Endothelial cell of umbilical vein (primary cell): Measurements from ENCODE around the gene SLC30A7. TPM values are rescaled to one million over a fixed set of nuclear protein-coding genes. Genes with fewer than 3 reads are reported as not detected.
A peak's percentile ranks its signal among the peaks of the same experiment; 100 is the strongest.

Experiments
- BruUV-seq: library from RNA; stranded (reverse); fragments of 400-500 nt; replicated peaks from 2 replicates; lab custom pipeline; 2021; lab: Mats Ljungman, UMichigan
- CTCF ChIA-PET: fragments of 300-600, 350-600 bp; sonication (Branson Sonifier 250); formaldehyde crosslinking; loops from one replicate; lab custom pipeline; 2021; ENCODE audit warnings: antibody characterized with exemption, inconsistent platforms; lab: Charles Lee
- POLR2A ChIA-PET: fragments of 300-600, 350-600 bp; sonication (Branson Sonifier 250); formaldehyde crosslinking; loops from one replicate; lab custom pipeline; 2021; ENCODE audit warnings: antibody characterized with exemption, inconsistent platforms; lab: Charles Lee
- DNase-seq: peaks from one replicate; pipeline ENCODE4 v3.0.0-alpha.2; 2011; ENCODE audit warnings: low read depth, low spot score
- FAIRE-seq: peaks from 2 replicates; lab custom pipeline; 2011; peaks lifted over from hg19 to GRCh38; lab: Jason Lieb, UNC
- H2AFZ ChIP-seq: 2 replicates; pipeline ENCODE4 v1.6.0; 2012; ENCODE audit warnings: low read depth, low read length, control low read depth, inconsistent platforms
- H3K27ac ChIP-seq: 2 replicates; pipeline ENCODE4 v1.5.1; 2011; ENCODE audit warnings: low read depth, mild to moderate bottlenecking, control low read depth, low read length, moderate library complexity; ENCODE audit not compliant: insufficient read depth
- H3K27me3 ChIP-seq, 2 experiments: 2 replicates each; pipeline versions ENCODE4 v1.6.0 to v1.6.1; 2011; ENCODE audit warnings: low read length in 2 of 2, mixed read lengths in 1 of 2; ENCODE audit not compliant: control insufficient read depth in 2 of 2, insufficient read depth in 2 of 2
- H3K36me3 ChIP-seq, 2 experiments: 2 replicates in 1 of 2; 3 replicates in 1 of 2; pipeline ENCODE4 v1.5.1; 2011; ENCODE audit warnings: low read length in 2 of 2, mild to moderate bottlenecking in 1 of 2, moderate library complexity in 1 of 2; ENCODE audit not compliant: control insufficient read depth in 2 of 2, insufficient read depth in 2 of 2; ENCODE audit errors: extremely low read depth in 1 of 2
- H3K4me1 ChIP-seq: 3 replicates; pipeline ENCODE4 v1.5.1; 2011; ENCODE audit warnings: mild to moderate bottlenecking, low read length; ENCODE audit not compliant: control insufficient read depth, insufficient read depth; ENCODE audit errors: extremely low read depth
- H3K4me2 ChIP-seq: 2 replicates; pipeline ENCODE4 v1.6.1; 2011; ENCODE audit warnings: low read length, control low read depth, mixed read lengths; ENCODE audit not compliant: insufficient read depth
- H3K4me3 ChIP-seq, 3 experiments: fragments of 200-600 bp in 1 of 3; sonication (generic), shearing (Covaris generic) in 1 of 3; replicated peaks in 1 of 3; 2 replicates each; pipeline ENCODE4 v1.5.1; 2011 to 2016; ENCODE audit warnings: control low read depth in 3 of 3, low read length in 3 of 3, mild to moderate bottlenecking in 2 of 3, inconsistent platforms in 1 of 3, low read depth in 1 of 3, moderate library complexity in 1 of 3; ENCODE audit not compliant: insufficient read depth in 1 of 3
- H3K79me2 ChIP-seq: 2 replicates; pipeline ENCODE4 v1.6.0; 2012; ENCODE audit warnings: low read length, inconsistent platforms; ENCODE audit not compliant: control insufficient read depth, insufficient read depth
- H3K9ac ChIP-seq: replicated peaks from 2 replicates; pipeline ENCODE3; 2011; ENCODE audit warnings: low read length, control low read depth; ENCODE audit not compliant: insufficient read depth; ENCODE audit errors: extremely low read depth
- H3K9me1 ChIP-seq: replicated peaks from 3 replicates; pipeline ENCODE4 v1.6.0; 2011; ENCODE audit warnings: mild to moderate bottlenecking, low read length; ENCODE audit not compliant: control insufficient read depth, insufficient read depth; ENCODE audit errors: extremely low read depth
- H3K9me3 ChIP-seq: replicated peaks from 2 replicates; pipeline ENCODE4 v1.5.1; 2012; ENCODE audit warnings: low read length, inconsistent platforms; ENCODE audit not compliant: control insufficient read depth, insufficient read depth
- H4K20me1 ChIP-seq: replicated peaks from 2 replicates; pipeline ENCODE3; 2011; ENCODE audit warnings: mild to moderate bottlenecking, low read length; ENCODE audit not compliant: control insufficient read depth, insufficient read depth; ENCODE audit errors: extremely low read depth
- FOS ChIP-seq: IDR thresholded peaks from 2 replicates; pipeline ENCODE4 v1.6.1; 2011; ENCODE audit warnings: mild to moderate bottlenecking, low read length, moderate library complexity, borderline replicate concordance; ENCODE audit not compliant: insufficient read depth
- GATA2 ChIP-seq: IDR thresholded peaks from 2 replicates; pipeline ENCODE4 v1.7.0; 2011; ENCODE audit warnings: low read depth, mild to moderate bottlenecking, moderate library complexity, mixed read lengths, low read length; ENCODE audit not compliant: insufficient read length, insufficient read depth
- JUN ChIP-seq: IDR thresholded peaks from 2 replicates; pipeline ENCODE4 v1.6.1; 2011; ENCODE audit warnings: borderline replicate concordance, low read depth; ENCODE audit not compliant: insufficient read length, insufficient read depth
- MYC ChIP-seq: IDR thresholded peaks from one replicate; pipeline ENCODE4 v1.6.1; 2011; ENCODE audit warnings: mild to moderate bottlenecking, low read depth, low read length
- POLR2A ChIP-seq: IDR thresholded peaks from 2 replicates; pipeline ENCODE4 v1.6.1; 2012; ENCODE audit warnings: low read depth, mild to moderate bottlenecking, control low read depth, low read length
- POLR2AphosphoS5 ChIP-seq: IDR thresholded peaks from 2 replicates; pipeline ENCODE4 v1.6.1; 2012; ENCODE audit warnings: low read depth, mild to moderate bottlenecking, control low read depth, low read length, moderate library complexity; ENCODE audit not compliant: insufficient read depth
- dilution Hi-C: fragments of 300-500 bp; cut with MboI; formaldehyde crosslinking; loops from one replicate; pipeline ENCODE4 v1.15.0; 2019; ENCODE audit warnings: low sequenced_read_pairs; ENCODE audit not compliant: extremely low pct_ligation_motif_present
- intact Hi-C: fragments of 100-400 bp; cut with micrococcal nuclease; formaldehyde crosslinking; loops from one replicate; pipeline ENCODE4 v1.10.0; 2022
- polyA plus RNA-seq, 4 experiments: library from polyadenylated mRNA; depleted of rRNA in 3 of 4; stranded (reverse) in 3 of 4; unstranded in 1 of 4; fragments of >200 nt; gene quantifications; 2 replicates each; pipeline versions ENCODE4 v1.2.1 to v1.2.3, GENCODE V29; 2011 to 2012; ENCODE audit warnings: missing spikeins in 1 of 4
- total RNA-seq: library from RNA; stranded (reverse); gene quantifications from 2 replicates; pipeline ENCODE4 v1.2.3, GENCODE V29; 2021

Gene SLC30A7
- total and polyA plus RNA-seq, 2 donors (not counting 3 experiments of a cell fraction or from before 2014, with no cell fraction given), result 9.3 to 38.6 TPM

- Histone ChIP-seq H4K20me1 (no peaks in the 10 kb centered on the region), H3K9ac (no peak overlapping the region), H3K4me1 (peaks cover 38% of the 10 kb centered on the region), H3K79me2 (no peaks in the 10 kb centered on the region), H3K4me3 (no peak overlapping the region), H3K27ac (peak overlapping the region; percentile 65), H3K9me1 (no peaks in the 10 kb centered on the region), H3K27me3 (no peaks in the 10 kb centered on the region), H3K4me2 (peak overlapping the region; percentile 65), H2AFZ (no peak overlapping the region), H3K9me3 (no peaks in the 10 kb centered on the region), H3K36me3 (no peaks in the 10 kb centered on the region)
- POLR2A ChIA-PET, result interaction anchor here (1.1 kb wide), 1 partner anchor 10 kb away, joined by 3 read pairs; no protein-coding TSS in a partner anchor
- intact Hi-C loops, result loop anchor here (1.0 to 5.0 kb wide), 6 partner anchors 11 to 236 kb away; no protein-coding TSS in a partner anchor
- dilution Hi-C loops, result no loop called here
- FAIRE-seq, result no peak
- BruUV-seq, result no TSS peak
- CTCF ChIA-PET, result interaction anchor here (0.8 to 2.3 kb wide), 3 partner anchors 11 to 283 kb away, joined by 3 to 6 read pairs (median 5); no protein-coding TSS in a partner anchor
- TF ChIP-seq FOS (no peak), POLR2AphosphoS5 (no peak), GATA2 (no peak), POLR2A (no peak), MYC (no peak)
- peak; percentile 47 for DNase-seq
Observed at GRCh38 chr1:101005871-101006270, 110.0 kb downstream of the SLC30A7 start.

GRCh38 chr1:101006553-101006952 lies 110.7 kb downstream of the SLC30A7 start:
- H3K4me2 ChIP-seq, result peak overlapping the region; percentile 65
- TF ChIP-seq POLR2A (no peak), POLR2AphosphoS5 (no peak), JUN (peak; percentile 52), GATA2 (peak; percentile 51)
- ChIA-PET POLR2A (interaction anchor here (1.1 kb wide), 1 partner anchor 11 kb away, joined by 3 read pairs; no protein-coding TSS in a partner anchor), CTCF (interaction anchor here (0.6 to 1.0 kb wide), 3 partner anchors 12 to 51 kb away, joined by 3 to 5 read pairs (median 3); no protein-coding TSS in a partner anchor)
- no peaks in the 10 kb centered on the region for H3K9me1 ChIP-seq
- H4K20me1 ChIP-seq, result no peaks in the 10 kb centered on the region
- peaks cover 38% of the 10 kb centered on the region for H3K4me1 ChIP-seq
- H3K36me3 ChIP-seq, result no peaks in the 10 kb centered on the region
- DNase-seq (peak; percentile 80), FAIRE-seq (peak; percentile 72)
- intact Hi-C loops (loop anchor here (1.0 to 5.0 kb wide), 6 partner anchors 11 to 236 kb away; no protein-coding TSS in a partner anchor), dilution Hi-C loops (no loop called here)
- no peaks in the 10 kb centered on the region for H3K27me3 ChIP-seq
- H3K9me3 ChIP-seq, result no peaks in the 10 kb centered on the region
- no peak overlapping the region for H3K4me3 ChIP-seq
- H3K9ac ChIP-seq, result no peak overlapping the region
- no TSS peak for BruUV-seq
- no peak overlapping the region for H2AFZ ChIP-seq
- H3K79me2 ChIP-seq, result no peaks in the 10 kb centered on the region
- peak overlapping the region; percentile 65 for H3K27ac ChIP-seq
